HCEC 1CT (cell line): ENCODE measurements around the gene TRAF5.
"Not testable (repeated sequence)": the region's sequence is repeated elsewhere in the genome, so short reads cannot be mapped to it uniquely, and the experiment has no call there.

Source experiments
- DNase-seq: peaks from one replicate; pipeline ENCODE4 v3.0.0-alpha.2; 2017

The TRAF5 gene

DNA sequence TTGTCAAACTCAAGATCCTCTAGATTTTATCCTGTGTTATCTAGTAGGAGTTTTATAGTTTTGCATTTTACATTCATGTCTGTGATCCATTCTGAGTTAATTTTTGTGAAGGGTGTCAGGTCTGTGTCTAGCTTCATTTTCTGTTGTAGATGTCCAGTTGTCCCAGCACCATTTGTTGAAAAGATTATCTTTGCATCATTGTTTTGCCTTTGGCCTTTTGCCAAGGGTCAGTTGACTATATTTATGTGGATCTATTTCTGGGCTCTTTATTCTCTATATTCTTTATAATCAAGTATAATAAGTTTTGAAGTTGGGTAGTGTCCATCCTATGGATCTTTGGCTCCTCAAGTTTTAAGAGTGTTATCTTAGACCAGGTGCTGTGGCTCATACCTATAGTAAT is 21.9 kb downstream of the TRAF5 start:
- DNase-seq: no peak

DNA sequence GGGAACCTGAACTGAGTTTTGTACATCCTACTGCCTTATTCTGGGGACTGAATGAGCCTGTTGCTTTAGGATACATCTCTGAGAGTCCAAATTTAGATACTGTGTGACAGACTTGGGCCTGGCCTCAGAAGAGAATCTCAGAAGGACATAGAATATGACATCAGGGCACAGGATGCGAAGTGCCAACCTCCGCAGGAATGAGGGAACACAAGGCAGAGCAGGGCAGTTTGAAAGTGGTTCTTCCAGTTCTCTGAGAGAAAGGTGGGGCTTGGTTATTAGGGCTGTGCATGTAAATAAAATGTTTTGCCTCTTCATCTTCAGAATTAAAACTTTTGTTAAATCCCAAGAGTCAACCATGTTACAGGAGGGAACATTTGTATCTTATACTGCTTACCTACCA is 23.1 kb downstream of the TRAF5 start:
- DNase-seq: no peak

DNA sequence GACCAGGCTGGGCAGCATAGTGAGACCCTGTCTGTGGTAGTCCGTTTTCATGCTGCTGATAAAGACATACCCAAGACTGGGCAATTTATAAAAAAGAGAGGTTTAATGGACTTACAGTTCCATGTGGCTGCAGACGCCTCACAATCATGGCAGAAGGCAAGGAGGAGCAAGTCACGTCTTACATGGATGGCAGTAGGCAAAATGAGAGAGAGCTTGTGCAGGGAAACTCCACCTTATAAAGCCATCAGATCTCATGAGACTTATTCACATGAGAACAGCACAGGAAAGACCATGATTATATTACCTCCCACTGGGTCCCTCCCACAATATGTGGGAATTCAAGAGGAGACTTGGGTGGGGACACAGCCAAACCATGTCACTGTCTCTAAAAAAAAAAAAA is 25.4 kb downstream of the TRAF5 start:
- DNase-seq: not testable (repeated sequence)

DNA sequence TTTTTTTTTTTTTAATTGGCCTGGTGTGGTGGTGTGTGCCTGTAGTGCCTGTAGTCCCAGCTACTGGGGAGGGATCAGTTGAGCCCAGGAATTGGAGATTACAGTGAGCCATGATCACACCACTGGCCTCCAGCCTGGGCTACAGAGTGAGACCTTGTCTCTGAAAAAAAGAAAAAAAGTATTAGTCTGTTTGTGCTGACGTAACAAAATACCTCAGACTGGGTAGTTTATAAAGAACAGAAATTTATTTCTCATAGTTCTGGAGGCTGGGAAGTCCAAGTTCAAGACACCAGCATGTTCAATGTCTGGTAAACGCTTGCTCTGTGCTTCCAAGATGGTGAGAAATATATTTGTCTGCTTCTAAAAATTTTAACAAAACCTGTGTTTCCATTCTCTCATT is 25.8 kb downstream of the TRAF5 start:
- no peak for DNase-seq

DNA sequence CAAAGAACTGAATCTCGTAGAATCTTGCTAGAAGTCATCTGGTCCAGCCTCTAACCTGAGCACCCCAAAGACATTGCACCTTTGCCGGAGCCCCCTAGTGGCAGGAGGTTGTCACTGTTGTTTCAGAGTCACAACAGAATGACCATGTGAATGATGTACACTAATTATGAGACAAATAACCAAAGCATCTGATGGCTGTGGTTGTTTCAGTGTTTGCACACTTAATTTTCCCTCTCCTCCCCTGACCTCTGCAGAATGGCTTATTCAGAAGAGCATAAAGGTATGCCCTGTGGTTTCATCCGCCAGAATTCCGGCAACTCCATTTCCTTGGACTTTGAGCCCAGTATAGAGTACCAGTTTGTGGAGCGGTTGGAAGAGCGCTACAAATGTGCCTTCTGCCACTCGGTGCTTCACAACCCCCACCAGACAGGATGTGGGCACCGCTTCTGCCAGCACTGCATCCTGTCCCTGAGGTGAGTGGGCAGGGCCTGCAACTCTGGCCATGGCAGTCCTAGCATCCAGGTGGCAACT is 26.4 kb downstream of the TRAF5 start:
- peak; percentile 27 for DNase-seq

DNA sequence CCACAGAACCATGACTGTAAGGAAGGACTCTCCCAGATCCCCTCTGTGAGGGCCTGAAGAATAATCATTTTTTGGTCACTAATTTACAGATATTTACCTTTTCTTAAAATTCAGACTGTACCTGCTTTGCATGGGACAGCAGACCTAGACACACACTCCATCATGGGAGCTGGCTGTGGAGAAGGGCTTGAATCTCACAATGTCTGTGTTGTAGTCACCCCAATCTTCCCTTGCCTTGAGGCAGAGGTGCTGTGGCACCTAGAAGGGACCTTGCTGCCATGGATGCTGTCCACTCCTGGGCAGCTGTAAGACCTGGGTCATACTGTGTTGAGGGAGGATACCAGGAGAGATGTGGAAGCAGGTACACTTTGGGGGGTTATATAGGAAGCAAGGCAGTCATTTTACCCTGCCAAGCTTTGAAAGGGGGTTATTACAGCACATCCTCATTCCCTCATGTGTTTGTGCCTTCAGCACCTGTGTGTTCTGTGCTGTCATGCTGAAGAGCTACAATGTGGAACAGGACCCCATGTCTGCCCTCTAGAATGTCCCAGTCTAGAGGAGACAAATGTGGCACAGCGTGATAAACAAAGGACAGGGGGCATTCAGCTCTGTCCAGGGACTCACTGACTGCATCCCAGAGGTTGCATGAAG is 27.1 kb downstream of the TRAF5 start:
- DNase-seq: no peak

DNA sequence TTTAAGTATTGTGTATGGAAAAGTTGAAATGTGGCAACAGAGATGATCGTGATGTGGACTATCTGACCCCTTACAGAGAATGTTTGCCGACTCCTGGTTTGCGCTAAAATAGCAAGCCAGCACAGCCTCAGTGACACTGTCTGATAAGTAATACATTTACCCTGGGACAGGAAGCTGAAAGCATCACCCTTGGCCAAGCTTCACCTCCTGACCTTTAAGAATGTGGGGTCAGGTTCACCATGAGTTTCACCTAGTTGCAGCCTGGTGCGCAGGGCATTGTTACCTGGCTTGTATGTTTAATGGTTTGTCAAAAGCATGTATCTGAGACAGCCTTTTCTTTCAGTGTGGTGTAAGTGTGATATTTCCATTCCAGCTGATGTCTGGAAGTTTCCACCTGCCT is 29.2 kb downstream of the TRAF5 start:
- no peak for DNase-seq

DNA sequence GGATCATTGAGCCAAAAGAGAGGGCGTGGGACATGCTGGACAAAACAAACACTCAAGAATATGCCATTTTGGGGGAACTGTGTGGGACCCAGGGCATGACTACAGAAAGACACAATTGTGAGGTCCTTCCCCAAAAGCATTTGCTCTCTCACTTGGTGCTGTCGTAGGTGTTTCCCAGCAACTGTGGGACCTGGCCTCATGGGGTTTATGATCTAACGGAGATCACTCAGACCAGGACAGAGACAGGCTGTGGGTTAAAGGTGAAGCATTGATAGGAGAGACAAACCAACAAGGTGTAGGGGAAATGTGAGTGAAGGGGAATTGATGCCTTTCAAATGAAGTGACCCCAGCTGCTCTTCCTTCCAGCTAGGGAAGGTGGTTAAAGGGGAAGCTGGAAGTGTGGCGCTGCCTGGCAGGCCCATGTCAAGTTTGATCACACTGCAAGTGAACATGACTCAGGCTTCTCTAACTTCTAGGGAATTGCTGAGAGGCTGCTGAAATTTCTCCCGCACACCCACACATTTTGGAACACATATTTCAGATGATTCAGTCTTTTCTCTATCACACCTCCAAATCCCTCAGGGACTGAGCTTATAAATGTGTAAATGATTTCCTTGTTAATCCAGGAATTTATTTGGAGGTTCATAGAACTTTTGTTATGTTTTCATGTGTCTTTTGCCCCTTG is 30.2 kb downstream of the TRAF5 start:
- peak; percentile 27 for DNase-seq

DNA sequence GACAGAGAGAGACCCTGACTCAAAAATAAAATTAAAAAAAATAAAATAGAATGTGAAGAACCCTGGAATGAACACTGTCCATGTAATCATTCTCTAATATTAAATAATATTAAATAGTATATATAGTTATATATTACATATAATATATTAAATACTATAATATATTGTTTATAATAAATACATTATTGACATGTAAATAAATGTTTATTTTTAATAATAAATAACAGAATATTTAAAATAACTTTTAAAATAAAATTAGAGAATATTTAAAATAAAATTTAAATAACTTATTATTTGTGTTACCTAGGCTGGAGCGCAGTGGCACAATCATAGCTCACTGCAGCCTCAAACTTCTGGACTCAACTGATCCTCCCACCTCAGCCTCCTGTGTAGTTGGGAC is 32.1 kb downstream of the TRAF5 start:
- no peak for DNase-seq

DNA sequence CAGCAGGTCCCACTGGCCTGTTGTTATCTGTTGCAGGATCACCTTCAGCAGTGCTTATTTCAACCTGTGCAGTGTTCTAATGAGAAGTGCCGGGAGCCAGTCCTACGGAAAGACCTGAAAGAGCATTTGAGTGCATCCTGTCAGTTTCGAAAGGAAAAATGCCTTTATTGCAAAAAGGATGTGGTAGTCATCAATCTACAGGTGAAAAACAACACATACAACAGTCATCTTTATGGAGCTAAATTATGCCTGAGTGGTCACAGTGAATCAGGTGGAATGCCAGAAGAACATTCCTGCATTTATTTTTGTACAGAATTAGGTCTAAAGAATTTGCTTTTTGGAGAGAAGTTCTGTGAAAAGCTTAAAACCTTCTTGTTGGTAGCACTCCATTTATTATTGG is 33.2 kb downstream of the TRAF5 start:
- no peak for DNase-seq

DNA sequence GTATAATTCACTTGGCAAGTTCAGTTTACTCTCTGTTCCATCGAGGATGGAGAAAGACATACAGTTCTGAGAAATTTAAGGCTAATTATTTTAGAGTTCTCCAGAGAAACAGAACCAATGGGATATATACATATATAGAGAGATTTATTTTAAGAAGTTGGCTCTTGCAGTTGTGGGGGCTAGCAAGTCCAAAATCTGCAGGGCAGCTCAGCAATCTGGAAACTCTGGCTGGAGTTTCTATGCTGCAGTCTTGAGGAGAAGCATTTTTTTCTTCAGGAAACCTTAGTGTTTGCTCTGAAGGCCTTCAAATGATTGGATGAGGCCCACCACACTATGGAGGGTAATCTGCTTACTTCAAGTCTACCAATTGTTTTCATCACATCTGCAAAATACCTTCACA is 34.6 kb downstream of the TRAF5 start:
- DNase-seq: no peak

DNA sequence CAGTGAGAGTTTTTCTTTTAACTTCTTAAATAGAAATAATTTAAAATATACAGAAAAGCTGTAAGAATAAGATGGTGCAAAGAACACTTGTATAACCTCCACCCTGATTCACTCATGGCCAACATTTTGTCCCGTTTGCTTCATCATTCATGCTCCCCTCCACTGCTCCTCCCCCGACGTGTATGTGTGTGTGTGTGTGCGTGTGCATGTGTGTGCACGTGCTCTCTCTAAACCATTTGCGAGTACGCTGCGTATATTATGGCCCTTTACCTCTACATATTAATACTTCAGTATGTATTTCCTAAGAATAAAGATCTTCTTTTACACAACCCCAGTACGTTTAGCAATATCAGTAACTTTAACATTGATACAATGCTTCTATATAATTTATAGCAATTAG is 43.0 kb downstream of the TRAF5 start:
- no peak for DNase-seq

DNA sequence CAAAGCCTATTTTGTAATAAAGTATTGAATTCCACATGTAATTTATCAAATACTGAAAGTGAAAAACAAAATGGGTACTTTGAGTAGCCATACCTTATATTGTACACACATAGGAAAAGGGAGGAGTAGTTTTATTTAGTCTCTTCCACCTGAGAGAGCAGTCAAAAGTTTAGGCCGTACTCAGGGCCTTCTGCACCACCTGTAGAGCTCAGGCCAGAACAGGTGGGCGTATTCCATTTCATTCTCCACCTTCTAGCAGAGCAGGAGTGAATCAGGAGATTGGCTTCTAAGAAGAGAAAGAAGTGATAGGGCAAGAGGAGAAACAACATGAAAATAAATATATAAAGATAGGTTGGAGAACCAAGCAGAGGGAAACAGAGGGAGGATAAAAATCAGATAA is 44.0 kb downstream of the TRAF5 start:
- no peak for DNase-seq

DNA sequence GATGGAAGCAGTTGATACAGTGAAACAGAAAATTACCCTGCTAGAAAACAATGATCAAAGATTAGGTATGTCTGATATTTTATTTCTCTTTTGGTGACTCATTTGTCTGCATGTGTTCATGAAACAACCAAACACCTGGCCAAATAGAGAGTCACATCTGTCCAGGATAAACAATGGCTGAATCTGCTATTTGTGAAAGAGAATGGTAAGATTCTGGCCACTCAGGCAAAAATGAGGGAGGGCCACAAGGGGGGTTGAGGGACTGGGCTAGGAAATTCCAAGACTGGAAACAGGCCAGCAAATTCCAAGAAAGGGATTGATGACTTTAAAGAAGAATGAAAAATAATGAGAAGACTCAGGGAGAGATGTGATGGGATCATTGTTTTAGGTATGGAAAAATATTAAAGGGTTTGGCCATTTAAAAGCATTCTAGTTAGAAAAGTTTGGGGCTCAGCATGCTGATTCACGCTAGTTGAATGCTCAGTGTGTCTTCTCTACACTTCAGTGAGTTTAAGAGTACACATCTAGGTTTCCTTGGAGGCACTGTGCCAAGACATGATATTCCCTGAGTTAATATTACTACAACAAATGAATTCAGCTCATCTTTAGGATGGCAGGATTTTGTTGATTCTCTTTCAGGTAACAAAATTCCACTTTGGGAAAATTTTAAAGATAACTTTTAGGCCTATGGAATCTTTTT is 44.9 kb downstream of the TRAF5 start:
- no peak for DNase-seq

DNA sequence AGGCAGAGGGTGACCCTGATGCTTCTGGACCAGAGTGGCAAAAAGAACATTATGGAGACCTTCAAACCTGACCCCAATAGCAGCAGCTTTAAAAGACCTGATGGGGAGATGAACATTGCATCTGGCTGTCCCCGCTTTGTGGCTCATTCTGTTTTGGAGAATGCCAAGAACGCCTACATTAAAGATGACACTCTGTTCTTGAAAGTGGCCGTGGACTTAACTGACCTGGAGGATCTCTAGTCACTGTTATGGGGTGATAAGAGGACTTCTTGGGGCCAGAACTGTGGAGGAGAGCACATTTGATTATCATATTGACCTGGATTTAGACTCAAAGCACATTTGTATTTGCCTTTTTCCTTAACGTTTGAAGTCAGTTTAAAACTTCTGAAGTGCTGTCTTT is 45.8 kb downstream of the TRAF5 start:
- DNase-seq: no peak

DNA sequence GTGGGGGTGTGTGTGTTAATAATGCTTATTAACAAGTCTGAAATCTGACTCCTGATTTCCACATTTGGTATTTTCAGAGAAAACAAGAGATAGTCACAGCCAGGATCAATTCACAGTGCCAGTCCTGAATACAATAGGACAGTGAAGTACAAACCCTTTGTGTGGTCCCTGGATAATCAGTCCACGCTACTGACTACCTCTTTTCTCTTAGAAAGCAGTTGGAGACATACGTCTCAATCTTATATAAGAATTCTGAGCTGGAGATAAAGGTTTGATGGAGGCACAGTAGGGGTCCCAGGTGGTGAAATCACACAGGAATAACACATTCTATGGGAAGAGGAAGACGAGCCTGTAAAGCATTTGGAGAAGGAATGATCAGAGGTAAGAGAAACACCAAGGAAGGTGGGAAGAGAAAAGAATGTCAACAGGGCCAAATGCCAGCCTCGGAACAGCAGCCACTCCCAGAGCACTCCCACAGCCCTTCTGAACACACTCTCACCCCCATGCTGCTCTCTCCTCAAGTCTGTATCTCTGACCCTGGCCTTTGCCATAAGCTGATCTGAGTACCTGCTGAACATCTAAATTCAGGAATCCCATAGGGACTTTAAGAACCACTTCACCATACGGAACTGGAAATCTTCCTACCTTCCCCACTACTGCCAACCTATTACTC is 48.6 kb downstream of the TRAF5 start:
- no peak for DNase-seq

DNA sequence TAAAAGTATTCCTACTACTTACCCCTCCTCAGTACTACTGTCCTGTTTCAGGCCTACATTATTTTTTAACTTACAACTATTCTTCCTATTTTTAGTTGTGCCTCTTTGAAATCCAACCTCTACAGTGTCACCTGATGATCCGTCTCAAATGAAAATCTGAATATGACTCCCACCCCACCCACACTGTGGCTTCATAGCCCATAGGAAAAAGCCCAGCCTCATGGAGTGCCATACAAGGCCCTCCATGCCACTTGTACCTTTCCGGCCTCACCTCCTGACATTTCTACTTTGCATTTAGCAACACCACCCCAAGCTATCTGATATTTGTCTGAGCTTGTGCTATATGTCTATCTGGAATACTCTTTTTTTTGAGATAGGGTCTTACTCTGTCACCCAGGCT is 49.3 kb downstream of the TRAF5 start:
- DNase-seq: no peak

DNA sequence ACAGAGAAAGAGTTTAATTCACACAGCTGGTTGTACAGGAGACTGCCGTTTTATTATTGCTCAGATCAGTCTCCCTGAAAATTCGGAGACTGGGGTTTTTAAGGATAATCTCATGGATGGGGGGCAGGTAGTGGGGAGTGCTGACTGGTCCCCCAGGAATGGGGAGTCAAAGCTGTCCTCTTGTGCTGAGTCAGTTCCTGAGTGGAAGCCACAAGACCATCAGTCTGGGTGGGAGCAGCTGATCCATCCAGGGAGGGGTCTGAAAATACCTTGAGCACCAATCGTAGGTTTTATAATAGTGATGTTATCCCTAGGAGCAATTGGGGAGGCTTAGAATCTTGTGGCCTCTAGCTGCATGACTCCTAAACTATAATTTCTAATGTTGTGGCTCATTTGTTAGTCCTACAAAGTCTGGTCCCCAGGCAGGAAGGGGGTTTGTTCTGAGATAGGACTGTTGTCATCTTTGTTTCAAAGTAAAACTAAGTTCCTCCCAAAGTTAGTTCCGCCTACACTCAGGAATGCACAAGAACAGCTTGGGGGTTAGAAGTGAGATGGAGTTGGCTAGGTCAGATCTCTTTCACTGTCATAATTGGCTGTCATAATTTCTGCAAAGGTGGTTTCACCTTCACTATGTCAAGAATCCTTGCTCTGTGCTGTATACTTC is 50.3 kb downstream of the TRAF5 start:
- no peak for DNase-seq

DNA sequence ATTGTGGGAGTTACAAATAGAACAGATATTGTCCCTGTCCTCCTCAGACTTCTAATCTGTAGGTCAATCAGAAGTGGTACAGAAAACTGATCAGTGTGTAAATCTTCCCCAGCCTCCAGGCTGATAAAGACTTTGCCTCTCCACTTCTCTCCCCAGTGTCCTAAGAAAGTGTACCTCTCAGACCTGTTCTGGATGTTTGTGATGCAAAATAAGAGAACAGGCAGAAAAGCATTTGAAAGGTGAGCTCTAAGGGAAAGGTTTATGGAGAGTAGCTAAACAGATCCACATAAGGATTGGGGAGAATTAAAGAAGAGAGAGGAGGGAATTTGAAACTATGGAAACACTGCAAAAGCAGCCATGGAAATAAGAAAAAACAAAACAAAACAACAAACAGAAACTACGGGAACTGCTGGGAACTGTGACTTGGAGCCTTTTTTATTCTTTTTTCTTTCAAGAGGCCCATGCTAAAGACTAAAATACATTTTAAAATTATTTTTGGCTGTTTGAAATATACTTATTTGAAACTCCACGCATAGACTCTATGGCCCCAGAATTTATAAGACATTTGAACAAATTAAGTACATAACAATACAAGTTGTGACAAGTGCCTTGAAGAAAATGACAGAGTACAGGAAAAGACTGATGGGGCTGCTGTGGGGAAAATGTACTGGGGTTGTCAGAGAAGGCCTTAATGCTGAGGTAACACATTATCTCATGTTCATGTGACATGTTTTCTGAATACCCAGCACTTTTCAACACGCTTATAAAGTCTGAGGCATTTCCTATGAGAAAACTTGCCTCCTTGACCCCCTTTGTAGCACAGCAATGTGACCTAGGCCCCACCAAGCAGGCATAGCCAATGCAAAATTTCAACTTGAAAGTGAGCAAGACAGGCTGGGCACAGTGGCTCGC is 51.2 kb downstream of the TRAF5 start:
- no peak for DNase-seq

DNA sequence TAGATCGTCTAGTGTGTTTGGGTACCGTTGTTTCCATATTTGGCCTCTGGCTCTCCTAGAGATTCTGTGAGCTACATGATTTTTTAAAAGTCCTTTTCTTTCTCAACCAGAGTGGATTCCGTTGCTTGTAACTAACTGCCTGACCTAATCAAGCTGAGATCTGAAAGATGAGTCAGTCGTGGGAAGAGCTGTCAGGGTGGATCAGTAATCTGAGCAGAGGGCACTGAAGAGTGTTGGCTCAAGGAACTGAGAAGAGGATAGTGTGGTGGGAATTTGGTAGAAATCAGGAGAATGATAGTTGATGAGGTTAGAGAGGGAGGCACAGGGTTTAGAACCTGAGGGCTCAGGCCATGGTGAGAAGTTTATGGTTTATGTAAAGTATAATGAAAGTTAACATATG is 52.2 kb downstream of the TRAF5 start:
- DNase-seq: peak; percentile 67

DNA sequence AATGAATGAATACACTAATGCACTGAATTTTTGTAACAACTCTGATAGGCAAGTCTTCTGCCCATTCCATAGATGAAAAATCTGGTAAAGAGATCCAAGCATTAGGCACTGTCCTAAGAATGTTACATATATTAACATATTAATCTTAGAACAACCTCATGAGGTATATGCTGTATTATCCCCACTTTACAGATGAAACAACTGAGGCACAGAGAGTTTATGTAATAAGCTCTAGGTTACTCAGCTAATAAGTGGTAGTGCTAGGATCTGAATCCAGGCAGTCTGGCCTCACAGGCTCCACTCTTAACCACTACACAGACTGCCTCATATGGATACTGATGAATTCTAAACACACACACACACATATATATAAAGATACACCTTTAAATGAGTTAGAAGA is 52.8 kb downstream of the TRAF5 start:
- no peak for DNase-seq
